BJ (cell line): ENCODE results near the gene FAM163A. TPM values are rescaled to one million over a fixed set of nuclear protein-coding genes. Genes with fewer than 3 reads are reported as not detected.

Experiments used
- CTCF ChIA-PET: fragments of 350-600 bp; formaldehyde crosslinking; extraction: SDS; loops from one replicate; lab custom pipeline; 2021; ENCODE audit warnings: antibody characterized with exemption, inconsistent platforms; lab: Yijun Ruan, JAX
- POLR2A ChIA-PET: fragments of 300-600 bp; sonication (Branson Sonifier 250); formaldehyde crosslinking; extraction: SDS; loops from one replicate; lab custom pipeline; 2021; ENCODE audit warnings: antibody characterized with exemption; lab: Charles Lee
- DNase-seq: peaks from one replicate; pipeline ENCODE4 v3.0.0-alpha.2; 2011; ENCODE audit warnings: low read depth
- H3K27me3 ChIP-seq: 2 replicates; pipeline ENCODE4 v1.6.0; 2011; ENCODE audit warnings: low read length; ENCODE audit not compliant: control insufficient read depth, insufficient read depth
- H3K36me3 ChIP-seq: 2 replicates; pipeline ENCODE4 v1.5.1; 2011; ENCODE audit warnings: low read length; ENCODE audit not compliant: control insufficient read depth, insufficient read depth
- H3K4me3 ChIP-seq: 2 replicates; pipeline ENCODE4 v1.5.1; 2011; ENCODE audit warnings: low read depth, mild to moderate bottlenecking, control low read depth, low read length
- CTCF ChIP-seq: IDR thresholded peaks from 2 replicates; pipeline ENCODE4 v1.5.1; 2011; ENCODE audit warnings: low read depth, mild to moderate bottlenecking, control low read depth, inconsistent platforms, low read length, moderate library complexity; ENCODE audit not compliant: insufficient read depth
- polyA plus RNA-seq: library from polyadenylated mRNA; depleted of rRNA; stranded (reverse); fragments of >200 nt; gene quantifications from 2 replicates; pipeline ENCODE4 v1.2.3, GENCODE V29; 2011

Gene FAM163A
- polyA plus RNA-seq, 1 experiment = not detected

GRCh38 chr1:179744401-179745130, 1.5 kb downstream of the FAM163A start:
- POLR2A ChIA-PET = no interaction called here
- no peak for TF ChIP-seq CTCF
- Histone ChIP-seq H3K4me3 (no peak overlapping the region), H3K36me3 (no peaks in the 10 kb centered on the region), H3K27me3 (peaks cover 41% of the 10 kb centered on the region)
- no peak for DNase-seq
- CTCF ChIA-PET = no interaction called here

- DNase-seq = no peak
- Histone ChIP-seq H3K27me3 (peaks cover 41% of the 10 kb centered on the region), H3K4me3 (no peak overlapping the region), H3K36me3 (no peaks in the 10 kb centered on the region)
- ChIA-PET POLR2A (no interaction called here), CTCF (interaction anchor here (0.5 kb wide), 1 partner anchor 26 kb away, joined by 3 read pairs; no protein-coding TSS in a partner anchor)
- TF ChIP-seq CTCF = no peak
These were observed 2.1 kb downstream of the FAM163A start for GRCh38 chr1:179745131-179745611.

- ChIA-PET CTCF (interaction anchor here (0.5 kb wide), 1 partner anchor 25 kb away, joined by 3 read pairs; no protein-coding TSS in a partner anchor), POLR2A (no interaction called here)
- Histone ChIP-seq H3K27me3 (peaks cover 41% of the 10 kb centered on the region), H3K36me3 (no peaks in the 10 kb centered on the region), H3K4me3 (no peak overlapping the region)
- DNase-seq = no peak
- TF ChIP-seq CTCF = no peak
These were observed 2.7 kb downstream of the FAM163A start for GRCh38 chr1:179745743-179746142.

- CTCF ChIA-PET = no interaction called here
- Histone ChIP-seq H3K27me3 (peaks cover 31% of the 10 kb centered on the region), H3K4me3 (no peak overlapping the region), H3K36me3 (no peaks in the 10 kb centered on the region)
- no peak for TF ChIP-seq CTCF
- POLR2A ChIA-PET = no interaction called here
- no peak for DNase-seq
These were observed 4.5 kb downstream of the FAM163A start for GRCh38 chr1:179747611-179748010.

GRCh38 chr1:179748772-179749171, 5.7 kb downstream of the FAM163A start:
- TF ChIP-seq CTCF = no peak
- ChIA-PET POLR2A (no interaction called here), CTCF (no interaction called here)
- Histone ChIP-seq H3K4me3 (no peak overlapping the region), H3K27me3 (peaks cover 21% of the 10 kb centered on the region), H3K36me3 (no peaks in the 10 kb centered on the region)
- no peak for DNase-seq
